Keratinocyte (primary cell): Measurements from ENCODE around the gene GSAP. TPM values are rescaled to one million over a fixed set of nuclear protein-coding genes. Genes with fewer than 3 reads are reported as not detected.

ENCODE experiments used
- DNase-seq: peaks from one replicate; pipeline ENCODE4 v3.0.0-alpha.2; 2011; ENCODE audit warnings: low read depth, missing footprints, low spot score
- FAIRE-seq: peaks from 2 replicates; lab custom pipeline; 2011; peaks lifted over from hg19 to GRCh38; lab: Jason Lieb, UNC
- H2AFZ ChIP-seq: 2 replicates; pipeline ENCODE4 v1.6.0; 2012; ENCODE audit warnings: low read length, control low read depth, inconsistent platforms; ENCODE audit not compliant: control insufficient read depth
- H3K27ac ChIP-seq: 2 replicates; pipeline ENCODE4 v1.5.1; 2011; ENCODE audit warnings: low read length; ENCODE audit not compliant: control insufficient read depth, insufficient read depth
- H3K27me3 ChIP-seq: 3 replicates; pipeline ENCODE4 v1.6.0; 2011; ENCODE audit warnings: low read length; ENCODE audit not compliant: control insufficient read depth, insufficient read depth; ENCODE audit errors: extremely low read depth
- H3K36me3 ChIP-seq, 2 experiments: 2 replicates in 1 of 2; 3 replicates in 1 of 2; pipeline ENCODE4 v1.5.1; 2011; ENCODE audit warnings: low read length in 2 of 2, mild to moderate bottlenecking in 1 of 2; ENCODE audit not compliant: control insufficient read depth in 2 of 2, insufficient read depth in 2 of 2; ENCODE audit errors: extremely low read depth in 1 of 2
- H3K4me1 ChIP-seq: 3 replicates; pipeline ENCODE4 v1.5.1; 2011; ENCODE audit warnings: low read length; ENCODE audit not compliant: control insufficient read depth, insufficient read depth; ENCODE audit errors: extremely low read depth
- H3K4me2 ChIP-seq: 3 replicates; pipeline ENCODE4 v1.6.0; 2011; ENCODE audit warnings: low read depth, low read length; ENCODE audit not compliant: control insufficient read depth, insufficient read depth; ENCODE audit errors: extremely low read depth
- H3K4me3 ChIP-seq, 3 experiments: fragments of 200-600 bp in 1 of 3; sonication (generic) in 1 of 3; 2 replicates in 2 of 3; 3 replicates in 1 of 3; pipeline ENCODE4 v1.5.1; 2011 to 2016; ENCODE audit warnings: low read length in 3 of 3, mild to moderate bottlenecking in 3 of 3, control low read depth in 2 of 3, inconsistent platforms in 1 of 3, low read depth in 1 of 3, mixed read lengths in 1 of 3, mixed run types in 1 of 3, moderate library complexity in 1 of 3; ENCODE audit not compliant: control insufficient read depth in 2 of 3, insufficient read depth in 2 of 3; ENCODE audit errors: extremely low read depth in 1 of 3
- H3K79me2 ChIP-seq: 2 replicates; pipeline ENCODE4 v1.6.0; 2012; ENCODE audit warnings: low read length; ENCODE audit not compliant: control insufficient read depth, insufficient read depth
- H3K9ac ChIP-seq: 3 replicates; pipeline ENCODE4 v1.6.0; 2011; ENCODE audit warnings: low read length; ENCODE audit not compliant: control insufficient read depth, insufficient read depth; ENCODE audit errors: extremely low read depth
- H3K9me1 ChIP-seq: 3 replicates; pipeline ENCODE4 v1.6.0; 2011; ENCODE audit warnings: low read length; ENCODE audit not compliant: control insufficient read depth, insufficient read depth; ENCODE audit errors: extremely low read depth
- H3K9me3 ChIP-seq: 2 replicates; pipeline ENCODE4 v1.5.1; 2012; ENCODE audit warnings: low read depth, low read length; ENCODE audit not compliant: control insufficient read depth
- H4K20me1 ChIP-seq: 3 replicates; pipeline ENCODE4 v1.6.0; 2011; ENCODE audit warnings: low read length; ENCODE audit not compliant: control insufficient read depth, insufficient read depth; ENCODE audit errors: extremely low read depth
- CTCF ChIP-seq, 3 experiments: IDR thresholded peaks in 1 of 3; conservative IDR thresholded peaks in 1 of 3; optimal IDR thresholded peaks in 1 of 3; 2 replicates in 2 of 3; 3 replicates in 1 of 3; pipeline versions ENCODE3 to v1.5.1; 2011; ENCODE audit warnings: low read length in 3 of 3, mild to moderate bottlenecking in 3 of 3, moderate library complexity in 2 of 3, control low read depth in 1 of 3, inconsistent platforms in 1 of 3; ENCODE audit not compliant: insufficient read depth in 2 of 3; ENCODE audit errors: extremely low read depth in 1 of 3
- EZH2 ChIP-seq: IDR thresholded peaks from one replicate; pipeline ENCODE4 v1.6.1; 2012; ENCODE audit warnings: inconsistent platforms, mild to moderate bottlenecking, low read length, moderate library complexity
- dilution Hi-C: fragments of 300-500 bp; cut with MboI; formaldehyde crosslinking; loops from one replicate; pipeline ENCODE4 v1.7.0; 2020; ENCODE audit warnings: low sequenced_read_pairs; ENCODE audit not compliant: extremely low pct_ligation_motif_present
- polyA plus RNA-seq, 5 experiments: library from polyadenylated mRNA; depleted of rRNA in 3 of 5; stranded (reverse) in 3 of 5; stranded (forward) in 1 of 5; unstranded in 1 of 5; fragments of >200 nt; gene quantifications; 1 replicate in 1 of 5; 2 replicates in 3 of 5; 3 replicates in 1 of 5; pipeline versions ENCODE4 v1.2.1 to v1.2.3, GENCODE V29; 2011 to 2012; ENCODE audit warnings: missing spikeins in 2 of 5, low read depth in 1 of 5, low replicate concordance in 1 of 5

GSAP gene
- polyA plus RNA-seq, 1 donor (not counting 4 experiments of a cell fraction or from before 2014, with no cell fraction given) = 5.4 TPM

GRCh38 chr7:77459311-77459726, 43.2 kb upstream of the GSAP start:
- no peak overlapping the region for H3K4me3 ChIP-seq
- FAIRE-seq = no peak
- no peak overlapping the region for H3K27ac ChIP-seq

GRCh38 chr7:77458786-77459185, 42.6 kb upstream of the GSAP start:
- Histone ChIP-seq H3K9me1 (no peaks in the 10 kb centered on the region), H3K4me1 (no peaks in the 10 kb centered on the region), H2AFZ (no peak overlapping the region), H3K9ac (no peak overlapping the region), H3K9me3 (no peaks in the 10 kb centered on the region), H3K4me3 (no peak overlapping the region), H3K27me3 (no peaks in the 10 kb centered on the region), H3K4me2 (no peak overlapping the region), H4K20me1 (no peaks in the 10 kb centered on the region), H3K79me2 (no peaks in the 10 kb centered on the region), H3K36me3 (no peaks in the 10 kb centered on the region), H3K27ac (no peak overlapping the region)
- TF ChIP-seq CTCF (optimal IDR thresholded peaks at IDR 0.05 in 1 of 3, IDR thresholded peaks at IDR 0.05 in 1 of 3, conservative IDR thresholded peaks at IDR 0.05 in 1 of 3; ENCODE audit: extremely low read depth in 1 of 3, insufficient read depth in 2 of 3, low read length in 3 of 3) (no peak), EZH2 (no peak)
- dilution Hi-C loops = no loop called here
- FAIRE-seq = no peak
- DNase-seq = no peak

More at GRCh38 chr7:77459311-77459726, 43.2 kb upstream of the GSAP start:
- TF ChIP-seq EZH2 (no peak), CTCF (optimal IDR thresholded peaks at IDR 0.05 in 1 of 3, IDR thresholded peaks at IDR 0.05 in 1 of 3, conservative IDR thresholded peaks at IDR 0.05 in 1 of 3; ENCODE audit: extremely low read depth in 1 of 3, insufficient read depth in 2 of 3, low read length in 3 of 3) (no peak)
- H3K9me3 ChIP-seq = no peaks in the 10 kb centered on the region
- no peak overlapping the region for H3K9ac ChIP-seq
- H4K20me1 ChIP-seq = no peaks in the 10 kb centered on the region
- no peaks in the 10 kb centered on the region for H3K27me3 ChIP-seq
- H2AFZ ChIP-seq = no peak overlapping the region
- no peaks in the 10 kb centered on the region for H3K36me3 ChIP-seq
- no peaks in the 10 kb centered on the region for H3K9me1 ChIP-seq
- no peak overlapping the region for H3K4me2 ChIP-seq
- H3K4me1 ChIP-seq = peaks cover 3% of the 10 kb centered on the region
- dilution Hi-C loops = no loop called here
- no peaks in the 10 kb centered on the region for H3K79me2 ChIP-seq
- DNase-seq = no peak
